SU-DHL-6 (cell line): Measurements from ENCODE around the gene SYNDIG1.

ENCODE experiments used
- H2AFZ ChIP-seq: fragments of 200-600 bp; sonication (generic); 2 replicates; pipeline ENCODE4 v1.6.1; 2014; ENCODE audit warnings: low read depth, mild to moderate bottlenecking, moderate library complexity, mixed read lengths, antibody characterized with exemption, low read length; ENCODE audit not compliant: severe bottlenecking
- H3F3A ChIP-seq: fragments of 200-600 bp; shearing (Covaris generic); 2 replicates; pipeline ENCODE4 v1.6.0; 2016; ENCODE audit warnings: antibody characterized with exemption, mild to moderate bottlenecking; ENCODE audit not compliant: insufficient read depth
- H3K27ac ChIP-seq: fragments of 200-600 bp; sonication (generic); 2 replicates; pipeline ENCODE4 v1.5.1; 2016; ENCODE audit warnings: low read depth, mild to moderate bottlenecking, low read length, moderate library complexity, mixed read lengths
- H3K27me3 ChIP-seq: fragments of 200-600 bp; sonication (generic), shearing (Covaris generic); 2 replicates; pipeline ENCODE4 v1.6.0; 2014; ENCODE audit warnings: mild to moderate bottlenecking, low read length
- H3K36me3 ChIP-seq: fragments of 200-600 bp; sonication (generic); 2 replicates; pipeline ENCODE4 v1.6.1; 2014; ENCODE audit warnings: mild to moderate bottlenecking, low read length, mixed read lengths
- H3K4me2 ChIP-seq: fragments of 300-600, 200-600 bp; shearing (Covaris generic), sonication (generic); 2 replicates; pipeline ENCODE4 v1.6.0; 2014; ENCODE audit warnings: low read length, low read depth, mild to moderate bottlenecking; ENCODE audit not compliant: poor library complexity, severe bottlenecking
- H3K4me3 ChIP-seq: fragments of 200-600 bp; sonication (generic); 2 replicates; pipeline ENCODE4 v1.5.1; 2014; ENCODE audit warnings: antibody characterized with exemption, low read length, mild to moderate bottlenecking, mixed read lengths; ENCODE audit not compliant: insufficient read depth, poor library complexity, severe bottlenecking
- H3K79me2 ChIP-seq: fragments of 200-600 bp; sonication (generic); 2 replicates; pipeline ENCODE4 v1.6.1; 2014; ENCODE audit warnings: mild to moderate bottlenecking, low read length, moderate library complexity; ENCODE audit not compliant: insufficient read depth
- H3K9ac ChIP-seq: fragments of 200-600 bp; sonication (generic); 2 replicates; pipeline ENCODE4 v1.7.0; 2014; ENCODE audit warnings: mild to moderate bottlenecking, low read length
- H3K9me2 ChIP-seq: fragments of 200-600 bp; sonication (generic); replicated peaks from 2 replicates; pipeline ENCODE4 v1.6.1; 2014; ENCODE audit warnings: low read length; ENCODE audit not compliant: insufficient read depth
- H3K9me3 ChIP-seq: fragments of 200-600 bp; sonication (generic); 2 replicates; pipeline ENCODE4 v1.6.1; 2014; ENCODE audit warnings: low read length, mixed read lengths; ENCODE audit not compliant: insufficient read depth
- H4K20me1 ChIP-seq: fragments of 200-600 bp; sonication (generic); 2 replicates; pipeline ENCODE4 v1.6.1; 2014; ENCODE audit warnings: low read depth, mild to moderate bottlenecking, antibody characterized with exemption, low read length, moderate library complexity, mixed read lengths
- CTCF ChIP-seq: fragments of 200-600 bp; sonication (generic); IDR thresholded peaks from one replicate; pipeline ENCODE4 v1.5.1; 2017; ENCODE audit warnings: antibody characterized with exemption, mild to moderate bottlenecking, low read length, moderate library complexity; ENCODE audit not compliant: insufficient read depth, poor library complexity, severe bottlenecking
- EZH2phosphoT487 ChIP-seq: fragments of 200-600 bp; sonication (generic), shearing (Covaris generic); conservative IDR thresholded peaks from 2 replicates; pipeline ENCODE4 v1.6.1; 2018; ENCODE audit warnings: mild to moderate bottlenecking, antibody characterized with exemption, low read length, moderate library complexity, mixed read lengths

The SYNDIG1 gene

GRCh38 chr20:24678351-24679106 is 209.1 kb downstream of the SYNDIG1 start:
- H3K4me3 ChIP-seq = no peak overlapping the region
- H3K9ac ChIP-seq = no peak overlapping the region
- H2AFZ ChIP-seq = no peak overlapping the region
- no peaks in the 10 kb centered on the region for H4K20me1 ChIP-seq
- TF ChIP-seq CTCF = no peak
- no peak for TF ChIP-seq EZH2phosphoT487
- H3K4me2 ChIP-seq = no peak overlapping the region
- no peaks in the 10 kb centered on the region for H3K36me3 ChIP-seq
- no peaks in the 10 kb centered on the region for H3K79me2 ChIP-seq
- no peaks in the 10 kb centered on the region for H3K9me2 ChIP-seq
- H3F3A ChIP-seq = no peaks in the 10 kb centered on the region
- no peaks in the 10 kb centered on the region for H3K9me3 ChIP-seq
- H3K27me3 ChIP-seq = no peaks in the 10 kb centered on the region
- H3K27ac ChIP-seq = no peak overlapping the region

- H4K20me1 ChIP-seq = no peaks in the 10 kb centered on the region
- no peaks in the 10 kb centered on the region for H3K9me3 ChIP-seq
- no peak overlapping the region for H2AFZ ChIP-seq
- TF ChIP-seq CTCF = no peak
- TF ChIP-seq EZH2phosphoT487 = no peak
- no peaks in the 10 kb centered on the region for H3K27me3 ChIP-seq
- no peak overlapping the region for H3K4me2 ChIP-seq
- H3K27ac ChIP-seq = no peak overlapping the region
- no peaks in the 10 kb centered on the region for H3F3A ChIP-seq
- H3K79me2 ChIP-seq = no peaks in the 10 kb centered on the region
- no peak overlapping the region for H3K9ac ChIP-seq
- H3K36me3 ChIP-seq = no peaks in the 10 kb centered on the region
- no peaks in the 10 kb centered on the region for H3K9me2 ChIP-seq
- H3K4me3 ChIP-seq = no peak overlapping the region
Measured at GRCh38 chr20:24679448-24680047, 210.1 kb downstream of the SYNDIG1 start.

- Histone ChIP-seq H3K4me2 (no peak overlapping the region), H3K36me3 (no peaks in the 10 kb centered on the region), H3K27me3 (no peaks in the 10 kb centered on the region), H4K20me1 (no peaks in the 10 kb centered on the region), H3K9me3 (no peaks in the 10 kb centered on the region), H3K9me2 (no peaks in the 10 kb centered on the region), H2AFZ (no peak overlapping the region), H3K9ac (no peak overlapping the region), H3F3A (no peaks in the 10 kb centered on the region), H3K4me3 (no peak overlapping the region), H3K79me2 (no peaks in the 10 kb centered on the region), H3K27ac (no peak overlapping the region)
- TF ChIP-seq CTCF (no peak), EZH2phosphoT487 (no peak)
Measured at GRCh38 chr20:24681634-24682495, 212.4 kb downstream of the SYNDIG1 start.
